Thoracic aorta (tissue), 2 donors: ENCODE results near the gene NCKAP1. TPM values are rescaled to one million over a fixed set of nuclear protein-coding genes. Genes with fewer than 3 reads are reported as not detected.

Source experiments
- ATAC-seq: fragments of 150-250 bp; one replicate; pipeline ENCODE4 v1.8.0; 2017; ENCODE audit warnings: low read depth; ENCODE audit not compliant: insufficient number of reproducible peaks, low FRiP score
- DNase-seq: peaks from one replicate; pipeline ENCODE4 v3.0.0-alpha.2; 2020; ENCODE audit warnings: low spot score
- H3K27ac ChIP-seq, 2 donors: fragments of 200-600 bp; sonication (generic); 1 replicate in 1 of 2; 2 replicates in 1 of 2; pipeline ENCODE4 v1.5.1; 2016; ENCODE audit warnings: mild to moderate bottlenecking in 2 of 2, moderate library complexity in 2 of 2
- H3K27me3 ChIP-seq: fragments of 200-600 bp; sonication (generic); replicated peaks from 2 replicates; pipeline ENCODE4 v1.6.0; 2016; ENCODE audit warnings: mild to moderate bottlenecking; ENCODE audit not compliant: insufficient read depth
- H3K36me3 ChIP-seq: fragments of 200-600 bp; sonication (generic); one replicate; pipeline ENCODE4 v1.5.1; 2016
- H3K4me1 ChIP-seq, 2 donors: fragments of 200-600 bp; sonication (generic); 1 replicate in 1 of 2; 2 replicates in 1 of 2; pipeline versions ENCODE4 v1.5.1 to v1.6.0; 2016; ENCODE audit warnings: low read depth in 2 of 2, mild to moderate bottlenecking in 1 of 2; ENCODE audit not compliant: control insufficient read depth in 1 of 2
- H3K4me3 ChIP-seq: fragments of 200-600 bp; sonication (generic); 2 replicates; pipeline ENCODE4 v1.5.1; 2016; ENCODE audit warnings: mild to moderate bottlenecking
- H3K9me3 ChIP-seq: fragments of 200-600 bp; sonication (generic); 2 replicates; pipeline ENCODE4 v1.5.1; 2016
- CTCF ChIP-seq: fragments of 200-600 bp; sonication (generic); IDR thresholded peaks from one replicate; pipeline ENCODE4 v1.5.1; 2019; ENCODE audit warnings: antibody characterized with exemption
- total RNA-seq, 2 donors: library from RNA; depleted of rRNA; stranded (reverse); fragments of >200 nt; gene quantifications; one replicate each; pipeline versions ENCODE4 v1.1.0 to v1.2.3, GENCODE V29; 2016

Gene NCKAP1
- total RNA-seq, 2 donors from 2014 or later = 116 to 159 TPM

- H3K36me3 ChIP-seq = no peaks in the 10 kb centered on the region
Observed at GRCh38 chr2:182913064-182913463, 125.2 kb downstream of the NCKAP1 start.

GRCh38 chr2:182912518-182912915, 125.7 kb downstream of the NCKAP1 start:
- Histone ChIP-seq H3K9me3 (no peaks in the 10 kb centered on the region), H3K27me3 (no peaks in the 10 kb centered on the region), H3K27ac (no peak overlapping the region), H3K36me3 (no peaks in the 10 kb centered on the region), H3K4me3 (no peak overlapping the region), H3K4me1 (peaks cover 17 to 23% of the 10 kb centered on the region in 2 donors)
- TF ChIP-seq CTCF = no peak
- ATAC-seq = no peak
- DNase-seq = no peak

More at GRCh38 chr2:182913064-182913463, 125.2 kb downstream of the NCKAP1 start:
- ATAC-seq (no peak), DNase-seq (no peak)
- peaks cover 17 to 22% of the 10 kb centered on the region in 2 donors for H3K4me1 ChIP-seq
- no peak overlapping the region for H3K27ac ChIP-seq
- H3K27me3 ChIP-seq = no peaks in the 10 kb centered on the region
- TF ChIP-seq CTCF = no peak
- no peaks in the 10 kb centered on the region for H3K9me3 ChIP-seq
- no peak overlapping the region for H3K4me3 ChIP-seq

GRCh38 chr2:182911813-182912517, 126.3 kb downstream of the NCKAP1 start:
- no peak overlapping the region for H3K27ac ChIP-seq
- TF ChIP-seq CTCF = no peak
- ATAC-seq = no peak
- no peaks in the 10 kb centered on the region for H3K9me3 ChIP-seq
- H3K4me1 ChIP-seq = peaks cover 17 to 27% of the 10 kb centered on the region in 2 donors
- no peaks in the 10 kb centered on the region for H3K36me3 ChIP-seq
- no peak for DNase-seq
- H3K4me3 ChIP-seq = no peak overlapping the region
- H3K27me3 ChIP-seq = no peaks in the 10 kb centered on the region

- peaks cover 15 to 19% of the 10 kb centered on the region in 2 donors for H3K4me1 ChIP-seq
- H3K36me3 ChIP-seq = no peaks in the 10 kb centered on the region
- ATAC-seq (no peak), DNase-seq (no peak)
- H3K27me3 ChIP-seq = no peaks in the 10 kb centered on the region
- no peak overlapping the region for H3K4me3 ChIP-seq
- no peak overlapping the region for H3K27ac ChIP-seq
- no peaks in the 10 kb centered on the region for H3K9me3 ChIP-seq
- TF ChIP-seq CTCF = no peak
Observed at GRCh38 chr2:182910965-182911364, 127.3 kb downstream of the NCKAP1 start.

- ATAC-seq = no peak
- no peaks in the 10 kb centered on the region for H3K27me3 ChIP-seq
Observed at GRCh38 chr2:182907081-182907830, 131.0 kb downstream of the NCKAP1 start.

More at GRCh38 chr2:182907081-182907830, 131.0 kb downstream of the NCKAP1 start:
- TF ChIP-seq CTCF = no peak
- H3K36me3 ChIP-seq = no peaks in the 10 kb centered on the region
- H3K9me3 ChIP-seq = no peaks in the 10 kb centered on the region
- H3K4me3 ChIP-seq = no peak overlapping the region
- no peak for DNase-seq
- peaks cover 9 to 30% of the 10 kb centered on the region in 2 donors for H3K4me1 ChIP-seq
- H3K27ac ChIP-seq = peak overlapping the region; percentile 25 to 58
